HG03521 (cell line): Measurements from ENCODE around the gene ST8SIA2.

Source experiments
- ATAC-seq: cut with Tn5 transposase; IDR thresholded peaks from one replicate; pipeline ENCODE4 v1.9.1; 2021; ENCODE audit warnings: mild to moderate bottlenecking, moderate library complexity; ENCODE audit not compliant: unreplicated experiment

Gene ST8SIA2

GRCh38 chr15:92480361-92480760 lies 86.7 kb downstream of the ST8SIA2 start:
- no peak for ATAC-seq

GRCh38 chr15:92485441-92485840 lies 91.8 kb downstream of the ST8SIA2 start:
- ATAC-seq, result no peak

- ATAC-seq, result no peak
Observed at GRCh38 chr15:92492551-92493115, 99.0 kb downstream of the ST8SIA2 start.

- no peak for ATAC-seq
Observed at GRCh38 chr15:92494806-92495336, 101.2 kb downstream of the ST8SIA2 start.

GRCh38 chr15:92495446-92495845 lies 101.8 kb downstream of the ST8SIA2 start:
- no peak for ATAC-seq

- no peak for ATAC-seq
Observed at GRCh38 chr15:92499731-92500530, 106.2 kb downstream of the ST8SIA2 start.

- no peak for ATAC-seq
Observed at GRCh38 chr15:92502336-92502735, 108.7 kb downstream of the ST8SIA2 start.

- ATAC-seq, result no peak
Observed at GRCh38 chr15:92502930-92503857, 109.5 kb downstream of the ST8SIA2 start.

- no peak for ATAC-seq
Observed at GRCh38 chr15:92503889-92504288, 110.2 kb downstream of the ST8SIA2 start.

- ATAC-seq, result no peak
Observed at GRCh38 chr15:92505611-92506010, 111.9 kb downstream of the ST8SIA2 start.

GRCh38 chr15:92506506-92506905 lies 112.8 kb downstream of the ST8SIA2 start:
- ATAC-seq, result no peak

- no peak for ATAC-seq
Observed at GRCh38 chr15:92510163-92510882, 116.6 kb downstream of the ST8SIA2 start.
